Type B pancreatic cell (in vitro differentiated cells): ENCODE measurements around the gene CFAP77. TPM values are rescaled to one million over a fixed set of nuclear protein-coding genes. Genes with fewer than 3 reads are reported as not detected.

ENCODE experiments used
- DNase-seq: peaks from one replicate; pipeline ENCODE4 v3.0.0; 2021; ENCODE audit warnings: mixed read lengths; ENCODE audit not compliant: unreplicated experiment; ENCODE audit errors: extremely low spot score
- H3K27ac Mint-ChIP-seq: 2 replicates; pipeline ENCODE4 v1.8.0; 2021; ENCODE audit warnings: mild to moderate bottlenecking, mixed read lengths
- H3K27me3 Mint-ChIP-seq: 2 replicates; pipeline ENCODE4 v1.8.0; 2021; ENCODE audit warnings: mixed read lengths
- H3K36me3 Mint-ChIP-seq: 2 replicates; pipeline ENCODE4 v1.8.0; 2021; ENCODE audit warnings: mixed read lengths
- H3K4me1 Mint-ChIP-seq: one replicate; pipeline ENCODE4 v1.8.0; 2021; ENCODE audit warnings: mixed read lengths; ENCODE audit not compliant: unreplicated experiment
- H3K4me3 Mint-ChIP-seq: 2 replicates; pipeline ENCODE4 v1.8.0; 2021; ENCODE audit warnings: mild to moderate bottlenecking, mixed read lengths
- H3K9me3 Mint-ChIP-seq: 2 replicates; pipeline ENCODE4 v1.8.0; 2021; ENCODE audit warnings: mixed read lengths
- total RNA-seq: library from RNA; stranded (reverse); gene quantifications from 2 replicates; pipeline ENCODE4 v1.2.1, GENCODE V29; 2021; ENCODE audit warnings: low replicate concordance
- TF ChIP-seq, protein P1 (sequence below): fragments of 200-600 bp; sonication (generic); conservative IDR thresholded peaks from 2 replicates; pipeline ENCODE4 v1.5.0; 2021; ENCODE audit warnings: antibody characterized with exemption, mild to moderate bottlenecking

The CFAP77 gene
- total RNA-seq, 1 donor from 2014 or later = 1.5 TPM

GRCh38 chr9:132499251-132499650, 89.2 kb downstream of the CFAP77 start:
- Mint-ChIP-seq H3K4me1 (peaks cover 8% of the 10 kb centered on the region), H3K27me3 (peaks cover 65% of the 10 kb centered on the region), H3K36me3 (no peaks in the 10 kb centered on the region), H3K27ac (no peak overlapping the region), H3K4me3 (no peak overlapping the region), H3K9me3 (peaks cover 7% of the 10 kb centered on the region)
- TF ChIP-seq, protein P1, sequence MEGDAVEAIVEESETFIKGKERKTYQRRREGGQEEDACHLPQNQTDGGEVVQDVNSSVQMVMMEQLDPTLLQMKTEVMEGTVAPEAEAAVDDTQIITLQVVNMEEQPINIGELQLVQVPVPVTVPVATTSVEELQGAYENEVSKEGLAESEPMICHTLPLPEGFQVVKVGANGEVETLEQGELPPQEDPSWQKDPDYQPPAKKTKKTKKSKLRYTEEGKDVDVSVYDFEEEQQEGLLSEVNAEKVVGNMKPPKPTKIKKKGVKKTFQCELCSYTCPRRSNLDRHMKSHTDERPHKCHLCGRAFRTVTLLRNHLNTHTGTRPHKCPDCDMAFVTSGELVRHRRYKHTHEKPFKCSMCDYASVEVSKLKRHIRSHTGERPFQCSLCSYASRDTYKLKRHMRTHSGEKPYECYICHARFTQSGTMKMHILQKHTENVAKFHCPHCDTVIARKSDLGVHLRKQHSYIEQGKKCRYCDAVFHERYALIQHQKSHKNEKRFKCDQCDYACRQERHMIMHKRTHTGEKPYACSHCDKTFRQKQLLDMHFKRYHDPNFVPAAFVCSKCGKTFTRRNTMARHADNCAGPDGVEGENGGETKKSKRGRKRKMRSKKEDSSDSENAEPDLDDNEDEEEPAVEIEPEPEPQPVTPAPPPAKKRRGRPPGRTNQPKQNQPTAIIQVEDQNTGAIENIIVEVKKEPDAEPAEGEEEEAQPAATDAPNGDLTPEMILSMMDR = no peak
- DNase-seq = no peak

- TF ChIP-seq, protein P1 = no peak
- Mint-ChIP-seq H3K27me3 (peaks cover 70% of the 10 kb centered on the region), H3K27ac (no peak overlapping the region), H3K4me1 (peaks cover 8% of the 10 kb centered on the region), H3K9me3 (no peaks in the 10 kb centered on the region), H3K36me3 (no peaks in the 10 kb centered on the region), H3K4me3 (no peak overlapping the region)
- no peak for DNase-seq
Measured at GRCh38 chr9:132500193-132500592, 90.2 kb downstream of the CFAP77 start.

DNA sequence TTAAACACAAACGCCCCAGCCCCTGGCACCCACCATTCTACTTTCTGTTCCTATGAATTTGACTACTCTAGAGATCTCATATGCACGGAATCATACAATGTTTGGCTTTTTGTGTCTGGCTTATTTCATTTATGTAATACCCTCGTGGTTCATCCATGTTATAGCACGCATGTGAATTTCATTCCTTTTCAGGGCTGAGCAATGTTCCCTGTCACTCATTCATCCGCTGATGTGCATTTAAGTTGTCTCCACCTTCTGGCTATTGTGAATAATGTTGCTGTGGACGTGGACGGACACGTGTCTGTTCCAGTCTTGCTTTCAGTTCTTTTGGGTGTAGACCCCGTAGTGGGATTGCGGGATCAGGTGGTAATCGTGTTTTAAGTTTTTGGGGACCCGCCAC, 92.5 kb downstream of the CFAP77 start:
- Mint-ChIP-seq H3K27ac (no peak overlapping the region), H3K4me3 (no peak overlapping the region), H3K4me1 (peaks cover 9% of the 10 kb centered on the region), H3K36me3 (no peaks in the 10 kb centered on the region), H3K27me3 (peaks cover 71% of the 10 kb centered on the region), H3K9me3 (no peaks in the 10 kb centered on the region)
- no peak for DNase-seq
- TF ChIP-seq, protein P1 = no peak

- no peaks in the 10 kb centered on the region for H3K9me3 Mint-ChIP-seq
- H3K27me3 Mint-ChIP-seq = peaks cover 72% of the 10 kb centered on the region
- no peak overlapping the region for H3K27ac Mint-ChIP-seq
- DNase-seq = no peak
- TF ChIP-seq, protein P1 = no peak
- H3K36me3 Mint-ChIP-seq = no peaks in the 10 kb centered on the region
- H3K4me1 Mint-ChIP-seq = peaks cover 15% of the 10 kb centered on the region
- no peak overlapping the region for H3K4me3 Mint-ChIP-seq
Measured at GRCh38 chr9:132503116-132503515, 93.1 kb downstream of the CFAP77 start.

- no peak for DNase-seq
- TF ChIP-seq, protein P1 = no peak
- Mint-ChIP-seq H3K27me3 (peaks cover 67% of the 10 kb centered on the region), H3K4me1 (peaks cover 10% of the 10 kb centered on the region), H3K27ac (no peak overlapping the region), H3K36me3 (no peaks in the 10 kb centered on the region), H3K4me3 (no peak overlapping the region), H3K9me3 (no peaks in the 10 kb centered on the region)
Measured at GRCh38 chr9:132504488-132504887, 94.5 kb downstream of the CFAP77 start.
